Measurements from ENCODE around the gene HIPK2. TPM values are rescaled to one million over a fixed set of nuclear protein-coding genes. Genes with fewer than 3 reads are reported as not detected.

HIPK2 gene
- total RNA-seq, 1 donor from 2014 or later = 44.0 TPM

GRCh38 chr7:139603282-139603681, 174.5 kb downstream of the HIPK2 start:
- TF ChIP-seq, protein P1, sequence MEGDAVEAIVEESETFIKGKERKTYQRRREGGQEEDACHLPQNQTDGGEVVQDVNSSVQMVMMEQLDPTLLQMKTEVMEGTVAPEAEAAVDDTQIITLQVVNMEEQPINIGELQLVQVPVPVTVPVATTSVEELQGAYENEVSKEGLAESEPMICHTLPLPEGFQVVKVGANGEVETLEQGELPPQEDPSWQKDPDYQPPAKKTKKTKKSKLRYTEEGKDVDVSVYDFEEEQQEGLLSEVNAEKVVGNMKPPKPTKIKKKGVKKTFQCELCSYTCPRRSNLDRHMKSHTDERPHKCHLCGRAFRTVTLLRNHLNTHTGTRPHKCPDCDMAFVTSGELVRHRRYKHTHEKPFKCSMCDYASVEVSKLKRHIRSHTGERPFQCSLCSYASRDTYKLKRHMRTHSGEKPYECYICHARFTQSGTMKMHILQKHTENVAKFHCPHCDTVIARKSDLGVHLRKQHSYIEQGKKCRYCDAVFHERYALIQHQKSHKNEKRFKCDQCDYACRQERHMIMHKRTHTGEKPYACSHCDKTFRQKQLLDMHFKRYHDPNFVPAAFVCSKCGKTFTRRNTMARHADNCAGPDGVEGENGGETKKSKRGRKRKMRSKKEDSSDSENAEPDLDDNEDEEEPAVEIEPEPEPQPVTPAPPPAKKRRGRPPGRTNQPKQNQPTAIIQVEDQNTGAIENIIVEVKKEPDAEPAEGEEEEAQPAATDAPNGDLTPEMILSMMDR (IDR thresholded peaks at IDR 0.05; ENCODE audit: insufficient read depth, low read length, poor library complexity, severe bottlenecking) = no peak
- no peak for DNase-seq (ENCODE audit: low read depth)
- Histone ChIP-seq H3K36me3 (ENCODE audit: control insufficient read depth, insufficient read depth, low read length) (peaks cover 9% of the 10 kb centered on the region), H3K4me3 (ENCODE audit: low read depth, low read length) (no peak overlapping the region), H3K27me3 (ENCODE audit: control insufficient read depth, insufficient read depth, low read length) (no peaks in the 10 kb centered on the region)

GRCh38 chr7:139602143-139602722, 175.6 kb downstream of the HIPK2 start:
- TF ChIP-seq, protein P1 (IDR thresholded peaks at IDR 0.05; ENCODE audit: insufficient read depth, low read length, poor library complexity, severe bottlenecking) = peak; percentile 47
- DNase-seq (ENCODE audit: low read depth) = peak; percentile 10
- Histone ChIP-seq H3K4me3 (ENCODE audit: low read depth, low read length) (no peak overlapping the region), H3K36me3 (ENCODE audit: control insufficient read depth, insufficient read depth, low read length) (peaks cover 10% of the 10 kb centered on the region), H3K27me3 (ENCODE audit: control insufficient read depth, insufficient read depth, low read length) (no peaks in the 10 kb centered on the region)

DNA sequence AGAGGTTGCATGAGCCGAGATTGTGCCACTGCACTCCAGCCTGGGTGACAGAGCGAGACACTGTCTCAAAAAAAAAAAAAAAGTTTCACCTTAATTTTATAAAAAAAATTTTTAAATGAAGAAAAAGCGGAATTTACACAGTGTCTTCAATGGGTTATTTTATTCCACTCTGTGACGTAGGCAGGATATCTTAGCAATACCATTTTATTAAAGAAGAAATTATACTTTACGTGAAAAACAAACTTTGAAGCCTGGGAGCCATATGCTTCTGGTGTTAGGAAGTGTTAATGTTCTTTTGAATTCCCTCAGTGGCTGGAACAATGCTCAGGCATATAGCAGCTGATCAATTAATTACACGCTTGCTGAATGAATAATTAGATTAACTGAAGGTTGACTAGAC, 176.6 kb downstream of the HIPK2 start:
- DNase-seq (ENCODE audit: low read depth) = no peak
- Histone ChIP-seq H3K27me3 (ENCODE audit: control insufficient read depth, insufficient read depth, low read length) (no peaks in the 10 kb centered on the region), H3K36me3 (ENCODE audit: control insufficient read depth, insufficient read depth, low read length) (peaks cover 14% of the 10 kb centered on the region), H3K4me3 (ENCODE audit: low read depth, low read length) (no peak overlapping the region)
- TF ChIP-seq, protein P1 (IDR thresholded peaks at IDR 0.05; ENCODE audit: insufficient read depth, low read length, poor library complexity, severe bottlenecking) = no peak

- TF ChIP-seq, protein P1 (IDR thresholded peaks at IDR 0.05; ENCODE audit: insufficient read depth, low read length, poor library complexity, severe bottlenecking) = no peak
- no peak for DNase-seq (ENCODE audit: low read depth)
- Histone ChIP-seq H3K27me3 (ENCODE audit: control insufficient read depth, insufficient read depth, low read length) (no peaks in the 10 kb centered on the region), H3K36me3 (ENCODE audit: control insufficient read depth, insufficient read depth, low read length) (peaks cover 14% of the 10 kb centered on the region), H3K4me3 (ENCODE audit: low read depth, low read length) (no peak overlapping the region)
These were observed 177.5 kb downstream of the HIPK2 start for GRCh38 chr7:139600306-139600705.

GRCh38 chr7:139598642-139599041, 179.2 kb downstream of the HIPK2 start:
- H3K36me3 ChIP-seq (ENCODE audit: control insufficient read depth, insufficient read depth, low read length) = peaks cover 19% of the 10 kb centered on the region
- TF ChIP-seq, protein P1 (IDR thresholded peaks at IDR 0.05; ENCODE audit: insufficient read depth, low read length, poor library complexity, severe bottlenecking) = no peak
- DNase-seq (ENCODE audit: low read depth) = peak; percentile 25
- H3K4me3 ChIP-seq (ENCODE audit: low read depth, low read length) = no peak overlapping the region
- H3K27me3 ChIP-seq (ENCODE audit: control insufficient read depth, insufficient read depth, low read length) = no peaks in the 10 kb centered on the region

DNA sequence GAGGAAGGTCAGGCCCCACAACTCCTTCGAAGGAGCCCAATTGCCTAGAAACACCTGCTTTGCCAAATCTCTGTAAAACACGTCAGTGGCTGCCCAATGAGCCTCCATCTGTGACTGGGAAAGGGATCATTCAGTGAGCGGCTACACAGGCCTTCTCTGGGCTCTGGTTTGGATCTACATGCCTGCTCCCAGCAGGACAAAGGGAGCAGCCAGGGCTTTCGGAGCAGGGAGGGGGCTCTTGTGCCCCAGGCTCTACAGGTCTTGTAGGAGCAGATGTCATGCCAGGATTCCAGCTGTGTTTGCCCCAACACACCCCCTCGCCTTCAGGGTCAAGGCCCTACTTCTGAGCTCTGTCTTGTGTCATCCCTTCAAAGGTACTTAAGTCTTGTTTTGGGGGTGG, 180.8 kb downstream of the HIPK2 start:
- Histone ChIP-seq H3K4me3 (ENCODE audit: low read depth, low read length) (no peak overlapping the region), H3K27me3 (ENCODE audit: control insufficient read depth, insufficient read depth, low read length) (no peaks in the 10 kb centered on the region), H3K36me3 (ENCODE audit: control insufficient read depth, insufficient read depth, low read length) (peaks cover 20% of the 10 kb centered on the region)
- DNase-seq (ENCODE audit: low read depth) = no peak
- TF ChIP-seq, protein P1 (IDR thresholded peaks at IDR 0.05; ENCODE audit: insufficient read depth, low read length, poor library complexity, severe bottlenecking) = no peak

Measured in kidney epithelial cell (primary cell).